GM21447 (cell line): ENCODE measurements around the gene CTNND2.
"Not testable (repeated sequence)": the region's sequence is repeated elsewhere in the genome, so short reads cannot be mapped to it uniquely, and the experiment has no call there.

Experiments used
- ATAC-seq: cut with Tn5 transposase; IDR thresholded peaks from one replicate; pipeline ENCODE4 v1.9.1; 2021; ENCODE audit not compliant: unreplicated experiment

Gene CTNND2

GRCh38 chr5:11482011-11482410 is 422.2 kb downstream of the CTNND2 start:
- ATAC-seq = no peak

- ATAC-seq = no peak
These were observed 426.5 kb downstream of the CTNND2 start for GRCh38 chr5:11477786-11478185.

DNA sequence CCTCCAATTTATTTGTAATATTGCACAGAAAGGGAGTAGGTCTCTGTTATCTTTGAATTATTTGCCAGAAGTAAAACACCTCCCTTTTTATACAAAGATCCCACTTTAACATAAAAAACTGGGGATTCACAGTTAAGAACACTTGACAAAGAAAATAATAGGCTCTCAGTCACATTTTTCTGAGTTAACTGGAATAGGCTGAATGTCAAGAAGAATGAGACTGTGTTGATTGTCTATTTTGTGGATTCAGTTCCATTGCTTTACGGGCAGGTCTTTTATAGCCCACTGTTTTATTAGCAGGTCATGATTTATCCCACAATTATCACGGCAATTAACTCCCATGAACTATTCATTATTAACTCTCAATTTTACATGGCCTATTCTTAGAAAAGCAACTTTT is 427.4 kb downstream of the CTNND2 start:
- ATAC-seq = no peak

DNA sequence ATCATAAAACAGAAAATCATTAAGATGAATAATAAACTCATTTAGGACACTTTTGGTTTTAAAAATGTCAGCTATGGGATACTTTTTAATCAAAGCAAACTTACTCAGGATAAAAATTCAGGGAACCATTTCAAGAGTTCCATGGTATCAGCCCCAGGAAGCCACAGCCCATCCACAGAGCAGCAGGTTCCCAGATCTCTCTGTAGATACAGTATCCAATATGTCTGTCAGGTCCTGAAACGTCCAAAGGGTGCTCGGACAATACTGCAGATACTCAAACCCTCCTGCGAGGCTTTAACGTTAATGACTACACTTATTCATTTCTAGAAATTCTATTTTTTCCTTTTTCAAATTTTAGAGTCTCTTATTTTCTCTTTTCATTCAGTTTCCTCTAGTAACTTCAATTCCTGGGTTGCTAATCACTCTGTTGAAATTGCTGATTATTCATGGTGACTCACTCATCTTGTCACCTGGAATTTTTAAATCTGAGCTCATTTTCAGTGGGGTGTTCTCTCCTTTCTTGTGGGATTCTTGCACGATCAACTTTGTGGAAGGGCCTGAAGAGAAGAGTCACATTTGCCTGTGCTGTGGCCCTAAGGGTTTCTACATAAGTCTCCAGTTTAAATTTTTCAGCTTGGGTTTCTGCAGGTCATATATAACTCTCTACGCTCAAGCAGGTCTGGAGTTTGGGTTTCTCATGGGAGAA is 435.8 kb downstream of the CTNND2 start:
- no peak for ATAC-seq

DNA sequence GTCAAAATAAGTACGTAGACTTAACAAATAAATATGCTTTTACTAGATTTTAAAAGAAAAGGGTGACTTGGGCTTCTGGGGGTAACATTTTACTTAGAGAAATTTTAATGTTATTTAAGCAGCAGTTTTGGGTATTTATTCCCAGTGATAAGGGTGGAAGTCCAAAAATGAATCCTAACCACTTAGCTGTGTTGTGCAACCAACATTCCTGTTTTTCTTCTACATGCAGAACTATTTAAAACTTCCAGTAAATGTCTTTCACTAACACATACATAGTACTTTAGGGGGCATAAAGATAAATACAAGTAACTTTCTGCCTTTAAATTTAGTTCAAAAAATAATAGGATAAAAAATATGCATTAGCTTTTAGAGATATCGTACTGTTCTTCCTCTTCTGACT is 436.7 kb downstream of the CTNND2 start:
- no peak for ATAC-seq

DNA sequence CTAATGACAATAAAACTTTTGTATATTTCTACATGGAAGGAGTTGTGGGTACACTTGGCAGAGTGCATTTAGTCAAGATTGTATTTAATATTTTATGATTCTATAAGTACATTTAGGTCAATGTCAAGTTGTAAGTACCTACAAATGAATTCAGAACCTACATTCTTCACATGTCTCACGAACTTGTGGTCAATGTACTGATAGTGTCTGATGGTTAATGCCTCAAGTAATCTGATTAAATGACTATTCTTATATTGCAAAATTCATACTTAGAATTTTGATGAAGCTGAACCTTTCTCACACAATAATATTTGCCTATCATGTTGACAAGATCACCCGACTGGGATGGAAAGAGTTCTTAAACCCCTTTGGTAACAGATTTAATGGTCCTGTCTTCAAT is 444.5 kb downstream of the CTNND2 start:
- ATAC-seq = no peak

- no peak for ATAC-seq
These were observed 448.7 kb downstream of the CTNND2 start for GRCh38 chr5:11455505-11455904.

DNA sequence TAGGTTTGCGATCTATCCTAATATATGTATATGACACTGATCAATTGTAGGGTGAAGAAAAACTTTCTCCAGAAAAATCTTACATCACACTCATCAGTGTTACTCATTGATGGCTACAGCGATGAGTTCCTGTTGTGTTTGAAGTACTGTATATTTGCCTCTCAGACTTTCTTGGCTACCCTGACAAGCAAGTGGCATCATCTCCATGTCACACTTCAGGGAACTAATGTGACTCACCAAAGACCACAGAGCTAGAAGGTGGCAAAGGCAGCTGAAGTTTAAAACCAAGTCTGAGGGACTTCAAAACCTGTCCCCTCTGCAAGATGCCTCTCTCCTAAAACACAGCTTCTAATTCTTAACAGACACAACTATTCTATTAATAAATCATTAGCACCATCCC is 451.4 kb downstream of the CTNND2 start:
- no peak for ATAC-seq

- no peak for ATAC-seq
These were observed 454.3 kb downstream of the CTNND2 start for GRCh38 chr5:11449966-11450365.

- no peak for ATAC-seq
These were observed 455.0 kb downstream of the CTNND2 start for GRCh38 chr5:11449217-11449616.

- no peak for ATAC-seq
These were observed 460.4 kb downstream of the CTNND2 start for GRCh38 chr5:11443831-11444230.

GRCh38 chr5:11432116-11432515 is 472.1 kb downstream of the CTNND2 start:
- ATAC-seq = no peak

DNA sequence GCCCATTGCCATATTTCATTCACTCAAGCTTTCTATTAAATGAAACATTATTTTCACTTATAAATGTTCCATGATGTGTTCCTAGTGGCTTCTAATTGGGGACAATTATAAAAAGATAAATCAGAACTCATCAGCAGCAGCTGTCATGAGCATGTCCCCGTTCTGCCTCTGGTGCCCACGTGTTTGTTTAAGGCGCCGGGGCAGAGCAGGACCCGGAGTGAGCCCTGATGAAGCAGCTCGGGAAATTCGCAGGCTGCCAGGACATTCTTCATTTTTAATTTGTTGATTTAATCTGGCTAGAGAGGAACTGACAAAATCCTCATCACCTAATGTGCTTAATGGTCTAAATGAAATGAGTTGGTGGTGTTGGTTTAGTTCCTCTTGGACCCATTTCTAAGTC is 475.0 kb downstream of the CTNND2 start:
- ATAC-seq = no peak

DNA sequence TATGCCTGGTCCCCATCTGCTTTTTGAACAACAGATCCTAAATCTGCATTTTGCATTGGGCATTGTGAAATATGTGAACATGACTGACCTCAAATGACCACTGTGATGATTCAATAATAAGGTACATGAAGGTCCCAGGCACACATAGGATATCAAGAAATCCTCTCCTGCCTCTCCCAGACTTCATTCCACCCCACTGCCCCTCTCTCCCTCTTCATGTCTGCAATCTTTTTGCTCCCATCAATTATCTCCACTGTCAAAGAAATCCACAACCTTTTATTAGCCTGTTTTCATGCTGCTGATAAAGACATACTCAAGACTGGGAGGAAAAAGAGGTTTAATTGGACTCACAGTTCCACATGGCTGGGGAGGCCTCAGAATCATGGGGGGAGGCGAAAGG is 476.7 kb downstream of the CTNND2 start:
- ATAC-seq = no peak

GRCh38 chr5:11426442-11426841 is 477.8 kb downstream of the CTNND2 start:
- ATAC-seq = no peak

DNA sequence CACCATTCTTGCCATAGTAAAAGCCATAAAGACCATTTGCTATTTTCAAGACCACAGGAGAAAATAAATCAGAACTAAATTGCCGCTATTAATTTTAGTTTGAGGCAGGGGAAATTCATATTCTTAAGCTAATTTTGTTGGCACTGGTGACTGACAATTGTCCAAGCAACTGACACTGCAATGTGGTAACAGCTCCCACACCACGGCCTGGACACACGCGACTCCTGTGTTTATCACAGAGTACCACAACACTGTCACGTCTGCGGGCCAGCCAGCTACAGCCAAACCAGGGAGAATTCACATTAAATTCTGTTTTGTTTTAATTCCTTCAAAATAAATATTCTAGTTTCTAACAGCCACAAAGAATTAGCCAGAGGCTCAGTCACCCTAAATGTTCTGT is 481.9 kb downstream of the CTNND2 start:
- no peak for ATAC-seq

DNA sequence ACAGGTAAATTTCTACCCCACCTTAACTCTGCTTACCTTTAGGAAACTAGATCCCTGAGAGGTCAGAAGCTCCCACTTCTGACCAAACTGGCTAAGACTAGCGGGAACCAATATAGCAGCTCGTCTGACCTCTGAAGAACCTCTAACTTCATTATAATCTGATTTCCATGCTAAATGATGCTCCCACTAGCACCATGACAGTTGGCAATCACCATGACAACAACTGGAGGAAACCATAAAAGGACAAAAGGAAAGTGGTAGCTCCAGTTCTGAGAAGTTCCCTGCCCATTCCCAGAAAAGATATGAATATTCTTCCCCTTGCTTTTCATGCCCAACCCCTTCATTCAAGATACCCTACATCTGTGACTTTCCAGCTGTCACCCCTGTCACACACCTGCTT is 483.3 kb downstream of the CTNND2 start:
- ATAC-seq = no peak

GRCh38 chr5:11415751-11416150 is 488.5 kb downstream of the CTNND2 start:
- no peak for ATAC-seq

DNA sequence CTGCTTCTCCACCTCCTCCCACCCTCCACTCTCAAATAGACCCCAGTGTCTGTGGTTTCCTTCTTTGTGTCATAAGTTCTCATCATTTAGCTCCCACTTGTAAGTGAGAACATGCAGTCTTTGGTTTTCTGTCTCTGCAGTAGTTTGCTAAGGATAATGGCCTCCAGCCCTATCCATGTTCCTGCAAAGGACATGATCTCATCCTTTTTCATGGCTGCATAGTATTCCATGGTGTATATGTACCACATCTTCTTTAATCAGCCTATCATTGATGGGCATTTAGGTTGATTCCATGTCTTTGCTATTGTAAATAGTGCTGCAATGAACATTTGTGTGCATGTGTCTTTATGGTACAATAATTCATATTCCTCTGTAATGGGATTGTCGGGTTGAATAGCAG is 489.5 kb downstream of the CTNND2 start:
- ATAC-seq = not testable (repeated sequence)

DNA sequence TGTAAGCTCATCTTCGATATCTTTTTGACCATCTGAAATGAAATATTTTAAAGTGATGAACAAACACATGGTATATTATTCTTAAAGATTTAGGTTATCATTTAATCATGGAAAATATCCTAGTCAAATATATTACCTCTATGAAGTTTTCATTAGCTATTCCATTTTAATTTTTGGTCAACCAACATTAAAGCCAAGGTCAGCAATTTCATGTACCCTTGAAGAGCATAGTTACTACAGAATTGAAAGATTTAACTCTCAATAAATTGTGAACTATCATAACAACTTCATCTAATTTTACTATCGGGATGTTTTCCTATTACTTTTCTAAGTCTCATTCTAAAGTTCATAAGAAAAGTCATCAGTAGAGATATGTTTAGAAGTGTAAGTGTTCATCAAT is 492.6 kb downstream of the CTNND2 start:
- no peak for ATAC-seq

GRCh38 chr5:11407556-11408145 is 496.6 kb downstream of the CTNND2 start:
- ATAC-seq = no peak

GRCh38 chr5:11400316-11400715 is 503.9 kb downstream of the CTNND2 start:
- no peak for ATAC-seq

DNA sequence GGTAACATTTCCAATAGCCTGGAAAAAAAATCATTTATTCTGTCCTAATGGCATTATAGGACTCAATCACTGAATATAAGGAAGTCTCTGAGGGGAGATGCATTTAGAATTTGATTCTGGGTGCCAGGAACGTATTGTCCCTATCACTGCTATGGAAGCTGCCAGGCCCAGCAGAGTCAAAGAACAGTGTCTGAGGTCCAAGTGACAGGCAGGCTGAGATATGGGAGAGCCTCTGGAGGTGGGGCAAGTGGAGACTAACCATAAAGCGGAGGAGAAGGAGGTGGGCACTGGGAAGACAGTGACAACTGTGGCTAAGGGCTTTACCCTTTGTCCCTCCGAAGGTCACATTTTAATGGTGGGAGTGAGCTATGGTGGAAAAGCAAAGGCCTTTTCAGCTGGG is 505.5 kb downstream of the CTNND2 start:
- ATAC-seq = no peak
